Smooth muscle cell (in vitro differentiated cells): ENCODE results near the gene TICAM1. TPM values are rescaled to one million over a fixed set of nuclear protein-coding genes. Genes with fewer than 3 reads are reported as not detected.

Experiments
- DNase-seq: peaks from one replicate; lab custom pipeline; 2025; ENCODE audit not compliant: unreplicated experiment; lab: John Stamatoyannopoulos, UW
- H2AFZ ChIP-seq: fragments of 200-600 bp; sonication (generic); 2 replicates; pipeline ENCODE4 v1.6.0; 2016; ENCODE audit warnings: antibody characterized with exemption, low read depth, mild to moderate bottlenecking
- H3F3A ChIP-seq: fragments of 200-600 bp; sonication (generic); 2 replicates; pipeline ENCODE4 v1.6.0; 2017; ENCODE audit warnings: antibody characterized with exemption, low read depth
- H3K27ac ChIP-seq: fragments of 200-600 bp; sonication (generic); 2 replicates; pipeline ENCODE4 v1.5.1; 2016; ENCODE audit warnings: low read depth, mild to moderate bottlenecking
- H3K27me3 ChIP-seq: fragments of 200-600 bp; sonication (generic); 2 replicates; pipeline ENCODE4 v1.6.1; 2016; ENCODE audit warnings: low read depth, mild to moderate bottlenecking
- H3K36me3 ChIP-seq: fragments of 200-600 bp; sonication (generic); 2 replicates; pipeline ENCODE4 v1.5.1; 2016; ENCODE audit warnings: low read depth
- H3K4me1 ChIP-seq: fragments of 200-600 bp; sonication (generic); 2 replicates; pipeline ENCODE4 v1.5.1; 2016; ENCODE audit warnings: low read depth
- H3K4me2 ChIP-seq: fragments of 200-600 bp; sonication (generic); 2 replicates; pipeline ENCODE4 v1.6.0; 2016; ENCODE audit warnings: mild to moderate bottlenecking
- H3K4me3 ChIP-seq: fragments of 200-600 bp; sonication (generic); 2 replicates; pipeline ENCODE4 v1.5.1; 2016; ENCODE audit warnings: mild to moderate bottlenecking
- H3K79me2 ChIP-seq: fragments of 200-600 bp; sonication (generic); 2 replicates; pipeline ENCODE4 v1.6.0; 2016; ENCODE audit warnings: low read depth, mild to moderate bottlenecking
- H3K9ac ChIP-seq: fragments of 200-600 bp; sonication (generic); 2 replicates; pipeline ENCODE4 v1.6.0; 2016; ENCODE audit warnings: low read depth
- H3K9me3 ChIP-seq: fragments of 200-600 bp; sonication (generic); replicated peaks from 2 replicates; pipeline ENCODE4 v1.5.1; 2016; ENCODE audit warnings: low read depth
- H4K20me1 ChIP-seq: fragments of 200-600 bp; sonication (generic); 2 replicates; pipeline ENCODE4 v1.6.0; 2016; ENCODE audit warnings: low read depth
- CTCF ChIP-seq: fragments of 200-600 bp; sonication (generic); IDR thresholded peaks from 2 replicates; pipeline ENCODE4 v1.5.1; 2017; ENCODE audit warnings: borderline replicate concordance, mild to moderate bottlenecking, antibody characterized with exemption; ENCODE audit not compliant: insufficient read depth, poor library complexity, severe bottlenecking
- WGBS: methylation state at CpG from one replicate; pipeline ENCODE4 v1.1.7; 2016; ENCODE audit warnings: low lambda C conversion rate; 5-methylcytosine and 5-hydroxymethylcytosine counted together
- polyA plus RNA-seq: library from polyadenylated mRNA; unstranded; fragments of >200 nt; fragmentation: Nextera tagmentation; extraction: Ambion mirVana; gene quantifications from 2 replicates; pipeline ENCODE4 v1.2.1, GENCODE V29; 2016
- total RNA-seq: library from RNA; depleted of rRNA; stranded (reverse); fragments of >200 nt; gene quantifications from 2 replicates; pipeline ENCODE4 v1.2.3, GENCODE V29; 2014

Gene TICAM1
- total and polyA plus RNA-seq, 2 experiments from 2014 or later = 3.5 to 13.9 TPM

- H3K79me2 ChIP-seq = no peaks in the 10 kb centered on the region
- peak; percentile 65 for TF ChIP-seq CTCF
- no peaks in the 10 kb centered on the region for H3K4me1 ChIP-seq
- no peaks in the 10 kb centered on the region for H3K27me3 ChIP-seq
- H3F3A ChIP-seq = no peaks in the 10 kb centered on the region
- H4K20me1 ChIP-seq = no peaks in the 10 kb centered on the region
- no peak overlapping the region for H3K27ac ChIP-seq
- H3K9ac ChIP-seq = no peak overlapping the region
- H2AFZ ChIP-seq = no peak overlapping the region
- whole genome bisulfite sequencing = 58% methylated on average over 30 of the region's 33 CpGs
- H3K4me2 ChIP-seq = no peak overlapping the region
- H3K36me3 ChIP-seq = no peaks in the 10 kb centered on the region
- H3K4me3 ChIP-seq = no peak overlapping the region
- no peaks in the 10 kb centered on the region for H3K9me3 ChIP-seq
- peak; percentile 15 for DNase-seq
Observed at GRCh38 chr19:4803736-4804695, 27.5 kb downstream of the TICAM1 start.

- WGBS = 87% methylated on average over 7 of the region's 7 CpGs
- no peaks in the 10 kb centered on the region for H3F3A ChIP-seq
- no peak for DNase-seq
- H3K4me3 ChIP-seq = no peak overlapping the region
- no peak overlapping the region for H3K9ac ChIP-seq
- no peak for TF ChIP-seq CTCF
- no peak overlapping the region for H2AFZ ChIP-seq
- no peaks in the 10 kb centered on the region for H3K27me3 ChIP-seq
- no peaks in the 10 kb centered on the region for H4K20me1 ChIP-seq
- no peaks in the 10 kb centered on the region for H3K4me1 ChIP-seq
- no peaks in the 10 kb centered on the region for H3K36me3 ChIP-seq
- no peak overlapping the region for H3K4me2 ChIP-seq
- no peaks in the 10 kb centered on the region for H3K79me2 ChIP-seq
- H3K9me3 ChIP-seq = no peaks in the 10 kb centered on the region
- H3K27ac ChIP-seq = no peak overlapping the region
Observed at GRCh38 chr19:4802711-4803110, 28.8 kb downstream of the TICAM1 start.

GRCh38 chr19:4801085-4801619 is 30.4 kb downstream of the TICAM1 start:
- Histone ChIP-seq H3K9ac (no peak overlapping the region), H3K4me1 (no peaks in the 10 kb centered on the region), H3K4me2 (no peak overlapping the region), H3K9me3 (no peaks in the 10 kb centered on the region), H3K4me3 (no peak overlapping the region), H3K79me2 (peaks cover 5% of the 10 kb centered on the region), H3F3A (no peaks in the 10 kb centered on the region), H2AFZ (no peak overlapping the region), H3K27ac (no peak overlapping the region), H4K20me1 (no peaks in the 10 kb centered on the region), H3K36me3 (no peaks in the 10 kb centered on the region), H3K27me3 (no peaks in the 10 kb centered on the region)
- DNase-seq = no peak
- TF ChIP-seq CTCF = no peak
- WGBS = 95% methylated on average over 3 of the region's 3 CpGs
